NCI-H524 treated with DMSO at 0.1 percent for 48 hours (cell line): ENCODE measurements around the gene TSPAN13.

Experiments
- DNase-seq: peaks from one replicate; lab custom pipeline; 2025; lab: John Stamatoyannopoulos, UW

Gene TSPAN13

GRCh38 chr7:16753102-16753931, at the start of gene TSPAN13:
Gene TSPAN13, plus strand, starts transcription at chr7:16753755. Its CDS starts 213 bp downstream, at chr7:16753968.
- DNase-seq = peak; percentile 49

DNA sequence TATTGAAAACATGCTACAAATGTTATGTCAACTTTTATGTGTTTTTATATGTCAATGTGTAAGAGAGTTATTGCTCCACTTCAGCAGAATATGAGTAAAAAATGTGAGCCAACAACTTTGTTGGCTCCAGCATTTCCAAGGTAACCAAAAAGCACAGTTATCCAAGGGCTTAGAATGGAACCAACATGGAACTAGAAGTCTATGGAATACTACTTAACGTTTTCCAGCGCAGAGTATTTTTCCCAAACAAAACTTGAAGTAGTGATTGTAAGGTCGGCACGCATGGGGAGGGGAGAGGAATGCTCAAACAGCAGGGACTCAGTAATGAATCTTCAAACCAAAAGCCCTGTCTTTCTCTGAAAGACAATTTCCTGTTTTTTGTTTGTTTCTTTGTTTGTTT, 45.0 kb upstream of the TSPAN13 start:
- DNase-seq = no peak

DNA sequence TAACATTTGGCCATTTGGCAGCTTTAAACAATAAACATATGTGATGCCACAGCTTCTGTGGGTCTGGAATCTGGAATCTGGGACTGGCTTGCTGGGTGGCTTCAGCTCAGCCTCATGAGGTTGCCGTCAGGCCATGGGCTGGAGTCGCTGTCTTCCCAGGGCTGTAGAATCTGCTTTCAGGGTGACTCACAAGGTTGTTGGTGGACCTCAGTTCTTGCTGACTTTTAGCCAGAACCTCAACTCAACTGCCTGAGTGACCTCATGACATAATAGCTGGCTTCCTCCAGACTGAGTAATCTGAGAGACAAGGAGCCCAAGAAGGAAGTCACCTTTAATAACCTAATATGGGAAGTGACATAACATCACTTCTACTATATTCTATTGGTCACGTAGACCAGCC, 44.6 kb upstream of the TSPAN13 start:
- no peak for DNase-seq

DNA sequence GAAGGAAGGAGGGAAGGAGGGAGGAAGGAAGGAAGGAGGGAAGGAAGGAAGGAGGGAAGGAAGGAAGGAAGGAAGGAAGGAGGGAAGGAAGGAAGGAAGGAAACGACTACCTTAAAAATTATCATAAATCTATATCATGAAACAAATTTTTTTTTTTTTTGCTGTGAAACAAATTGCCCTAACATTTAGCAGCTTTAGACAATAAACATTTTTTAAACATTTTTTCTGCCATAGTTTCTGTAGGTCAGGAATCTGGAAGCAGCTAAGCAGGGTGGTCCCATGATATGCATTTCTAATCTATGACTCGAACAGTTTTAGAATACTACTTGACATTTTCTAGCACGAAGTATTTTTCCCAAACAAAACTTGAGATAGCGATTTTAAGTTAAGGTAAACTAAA, 42.9 kb upstream of the TSPAN13 start:
- DNase-seq = no peak

GRCh38 chr7:16711730-16712129, 41.8 kb upstream of the TSPAN13 start:
- no peak for DNase-seq

DNA sequence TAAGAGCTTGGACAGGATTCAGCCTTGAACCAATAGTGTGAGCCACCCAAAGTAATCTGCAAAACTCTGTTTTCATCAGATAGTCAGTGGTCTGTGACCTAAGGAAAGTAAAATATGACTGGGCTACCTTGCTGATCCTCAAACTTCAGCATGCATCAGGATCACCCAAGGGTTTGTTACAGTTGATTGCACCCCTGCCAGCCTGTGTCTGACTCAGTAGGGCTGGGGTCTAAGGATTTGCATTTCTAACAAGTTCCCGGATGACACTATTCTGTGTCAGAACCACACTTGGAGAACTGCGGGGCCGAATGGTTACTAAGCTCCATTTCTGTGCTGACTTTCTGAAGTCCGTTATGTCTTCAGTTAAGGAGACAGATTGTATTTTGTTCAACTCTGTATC, 40.6 kb upstream of the TSPAN13 start:
- no peak for DNase-seq

DNA sequence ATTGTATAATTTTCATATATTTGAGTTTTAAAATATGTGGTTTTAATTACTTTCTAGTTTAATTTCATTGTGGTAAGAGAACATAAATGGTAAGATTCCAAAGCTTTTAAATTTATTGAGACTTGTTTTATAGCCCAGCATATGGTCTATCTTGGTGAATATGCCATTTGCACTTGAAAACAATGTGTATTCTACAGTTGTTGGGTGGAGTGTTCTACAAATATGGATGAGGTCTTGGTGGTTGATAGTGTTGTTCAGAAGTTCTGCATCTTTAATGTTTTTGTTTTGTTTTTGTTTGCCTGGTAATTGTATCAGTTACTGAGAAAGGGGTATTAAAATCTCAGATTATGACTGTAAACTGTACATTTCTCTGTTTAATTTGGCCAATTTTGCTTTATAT, 37.6 kb upstream of the TSPAN13 start:
- no peak for DNase-seq

- no peak for DNase-seq
Measured at GRCh38 chr7:16718111-16718656, 35.4 kb upstream of the TSPAN13 start.

GRCh38 chr7:16719699-16720098, 33.9 kb upstream of the TSPAN13 start:
- no peak for DNase-seq

DNA sequence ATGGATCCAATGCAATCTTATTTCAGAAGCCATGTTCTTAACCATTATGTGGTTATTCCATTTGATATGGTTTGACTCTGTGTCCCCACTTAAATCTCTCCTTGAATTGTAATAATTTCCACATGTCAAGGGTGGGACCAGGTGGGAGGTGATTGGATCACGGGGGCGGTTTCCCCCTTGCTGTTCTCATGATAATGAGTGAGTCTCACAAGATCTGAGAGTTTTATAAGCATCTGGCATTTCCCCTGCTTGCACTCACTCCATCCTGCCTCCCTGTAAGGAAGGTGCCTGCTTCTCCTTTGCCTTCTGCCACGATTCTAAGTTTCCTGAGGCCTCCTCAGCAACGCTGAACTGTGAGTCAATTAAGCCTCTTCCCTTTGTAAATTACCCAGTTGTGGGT, 32.0 kb upstream of the TSPAN13 start:
- DNase-seq = no peak

GRCh38 chr7:16724344-16724743, 29.2 kb upstream of the TSPAN13 start:
- no peak for DNase-seq

DNA sequence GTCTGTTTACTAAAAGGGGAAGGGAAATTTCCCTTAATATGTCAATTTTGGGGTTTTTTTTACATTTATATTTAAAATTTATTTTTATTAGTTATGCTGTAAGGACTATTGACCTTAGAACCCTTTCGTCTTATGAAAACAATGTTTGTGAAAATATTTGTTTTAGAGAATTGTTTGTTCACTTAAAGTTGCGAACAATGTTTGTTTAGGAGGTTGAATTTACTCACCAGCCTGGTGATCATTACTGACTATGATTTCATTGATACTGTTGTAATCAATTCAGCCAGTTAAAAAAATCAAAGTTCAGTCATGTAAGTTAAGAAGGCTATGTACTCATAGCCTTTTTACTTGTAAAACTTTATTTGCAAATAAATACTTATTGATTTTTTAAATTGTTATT, 27.4 kb upstream of the TSPAN13 start:
- no peak for DNase-seq

DNA sequence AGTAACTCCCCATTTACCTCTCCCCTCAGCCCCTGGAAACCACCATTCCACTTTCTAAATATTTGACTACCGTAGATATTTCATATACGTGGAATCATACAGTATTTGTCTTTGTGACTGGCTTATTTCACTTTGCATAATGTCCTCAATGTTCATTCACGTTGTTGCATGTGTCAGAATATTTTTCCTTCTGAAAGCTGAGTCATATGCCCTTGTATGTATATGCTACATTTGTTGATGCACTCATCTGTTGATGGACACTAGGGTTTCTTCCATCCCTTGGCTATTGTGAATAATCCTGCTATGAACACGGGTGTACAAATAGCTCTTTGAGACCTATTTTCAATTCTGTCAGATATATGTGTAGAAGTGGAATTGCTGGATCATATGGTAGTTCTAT, 25.8 kb upstream of the TSPAN13 start:
- no peak for DNase-seq

DNA sequence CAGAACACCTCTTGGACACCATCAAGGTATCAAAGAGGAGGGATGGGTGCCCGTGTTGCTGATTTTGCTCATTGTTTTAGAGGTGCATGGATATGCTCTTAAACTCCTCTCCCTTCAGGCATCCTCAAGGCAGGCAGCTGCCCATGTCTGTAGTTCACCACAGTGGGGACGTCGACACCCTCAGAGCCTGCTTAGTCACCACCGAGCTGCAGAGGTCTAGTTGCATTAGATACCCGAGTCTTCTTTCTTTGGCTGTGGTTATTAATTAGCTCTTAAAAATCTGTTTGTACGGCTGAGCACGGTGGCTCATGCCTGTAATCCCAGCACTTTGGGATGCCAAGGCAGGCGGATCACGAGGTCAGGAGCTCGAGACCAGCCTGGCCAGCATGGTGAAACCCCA, 24.7 kb upstream of the TSPAN13 start:
- DNase-seq = no peak

DNA sequence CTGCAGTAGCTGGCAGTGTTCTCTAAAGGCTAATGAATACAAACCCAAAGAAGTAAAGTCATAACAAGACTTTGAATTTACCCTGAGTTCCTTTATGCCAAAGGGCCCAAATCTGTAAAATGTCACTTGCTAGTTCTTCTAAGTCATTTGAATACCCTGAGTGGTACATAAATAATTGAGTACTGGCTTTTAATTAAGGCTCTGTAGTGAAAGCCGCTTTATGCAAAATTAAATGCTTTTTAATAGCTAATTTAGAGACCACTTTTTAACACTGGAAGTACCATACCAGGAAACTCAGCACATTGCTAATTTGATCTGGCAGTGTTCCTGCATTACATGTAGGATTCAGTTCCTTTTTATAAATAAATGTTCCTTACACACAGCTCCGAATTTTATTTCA, 24.0 kb upstream of the TSPAN13 start:
- DNase-seq = no peak

DNA sequence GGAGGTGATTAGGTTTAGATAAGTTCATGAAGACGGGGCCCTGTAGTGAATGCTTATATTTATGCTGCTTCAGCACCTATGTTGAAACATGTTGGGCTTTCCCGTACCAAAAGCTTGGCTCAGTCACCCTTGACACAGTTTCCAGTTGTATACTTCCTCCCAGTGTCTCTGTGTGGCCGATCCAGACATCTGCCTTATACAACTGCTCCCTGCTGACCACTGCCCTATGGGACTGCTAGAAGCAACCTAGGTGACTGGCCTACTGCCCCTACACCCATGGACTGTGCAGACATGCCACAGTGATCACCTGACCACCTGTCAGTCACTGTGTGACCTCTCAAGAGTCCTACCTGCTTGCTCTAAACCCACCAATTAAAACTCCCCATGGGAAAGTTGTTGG, 22.6 kb upstream of the TSPAN13 start:
- no peak for DNase-seq

- DNase-seq = no peak
Measured at GRCh38 chr7:16732828-16733227, 20.7 kb upstream of the TSPAN13 start.

DNA sequence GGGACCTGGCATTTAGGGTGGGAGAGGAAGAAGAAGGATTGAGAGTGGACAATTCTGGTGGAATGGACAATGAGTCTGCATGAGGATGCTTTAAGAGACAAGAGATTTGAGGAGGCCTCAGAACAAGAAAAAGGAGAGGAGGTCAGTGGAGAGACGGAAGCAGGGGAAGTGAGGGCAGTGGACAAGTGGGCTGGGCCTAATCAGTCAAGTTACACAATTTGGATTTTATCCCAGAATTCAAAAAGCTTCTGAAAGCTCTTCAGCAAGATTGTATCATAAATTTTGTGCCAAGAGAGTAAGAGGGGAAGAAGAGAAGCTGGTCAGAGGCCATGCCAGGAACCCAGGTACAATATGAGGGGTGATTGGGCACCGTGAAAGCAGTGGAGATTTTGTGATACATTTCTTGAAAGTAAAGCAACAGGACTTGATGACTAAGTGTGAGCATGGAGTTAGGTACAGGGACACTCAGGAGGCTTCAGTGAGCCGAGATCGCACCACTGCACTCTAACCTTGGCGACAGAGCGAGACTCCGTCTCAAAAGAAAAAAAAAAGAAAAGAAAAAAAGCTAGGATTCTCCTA, 19.3 kb upstream of the TSPAN13 start:
- DNase-seq = no peak

DNA sequence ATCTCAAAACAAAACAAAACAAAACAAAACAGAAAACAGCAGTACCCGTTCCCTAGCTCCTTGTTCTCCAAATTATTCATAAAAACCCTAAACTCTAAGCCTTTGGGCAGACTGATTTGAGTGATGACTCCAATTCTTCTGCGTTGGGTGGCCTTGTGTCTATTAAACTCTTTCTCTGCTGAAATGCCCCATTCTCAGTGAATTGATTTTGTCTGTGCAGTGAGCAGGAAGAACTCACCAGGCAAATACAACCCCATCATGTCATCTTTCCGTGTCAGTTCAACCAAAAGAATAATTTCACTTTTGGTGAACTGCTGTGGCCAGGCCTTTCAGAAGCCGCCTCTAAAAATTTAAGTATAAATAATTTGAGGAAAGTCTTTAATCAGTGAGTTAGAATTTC, 18.5 kb upstream of the TSPAN13 start:
- DNase-seq = no peak

DNA sequence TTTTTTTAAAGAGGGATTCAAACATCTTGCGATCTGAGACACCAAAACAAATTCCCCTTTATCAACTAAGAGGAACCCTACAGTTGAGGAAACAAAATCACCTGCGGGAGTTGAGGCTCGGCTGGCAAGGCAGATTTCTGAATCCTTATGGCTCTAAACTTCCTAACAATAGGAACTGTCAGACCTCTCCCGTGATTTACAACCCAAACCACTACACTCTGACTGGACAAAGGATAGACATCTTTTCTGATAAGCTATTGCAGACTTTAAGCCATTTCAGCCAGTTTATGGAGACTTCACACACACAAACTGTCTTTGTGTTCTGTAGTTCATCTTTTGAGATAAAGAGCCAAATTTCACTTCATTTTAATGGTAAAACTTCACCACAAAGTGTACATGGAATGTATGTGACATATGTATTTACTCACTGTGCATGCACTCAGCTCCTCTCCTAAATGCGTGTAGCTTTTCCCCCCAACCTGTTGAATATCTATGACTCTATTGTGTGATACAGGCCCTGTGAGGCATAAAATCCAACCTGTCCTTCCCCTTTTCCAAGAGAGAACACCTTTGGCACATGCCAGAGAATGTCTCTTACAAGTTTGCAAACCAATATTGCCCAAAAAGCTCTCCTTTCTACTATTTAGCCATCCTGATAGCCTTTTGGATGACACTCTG, 15.4 kb upstream of the TSPAN13 start:
- DNase-seq = no peak

DNA sequence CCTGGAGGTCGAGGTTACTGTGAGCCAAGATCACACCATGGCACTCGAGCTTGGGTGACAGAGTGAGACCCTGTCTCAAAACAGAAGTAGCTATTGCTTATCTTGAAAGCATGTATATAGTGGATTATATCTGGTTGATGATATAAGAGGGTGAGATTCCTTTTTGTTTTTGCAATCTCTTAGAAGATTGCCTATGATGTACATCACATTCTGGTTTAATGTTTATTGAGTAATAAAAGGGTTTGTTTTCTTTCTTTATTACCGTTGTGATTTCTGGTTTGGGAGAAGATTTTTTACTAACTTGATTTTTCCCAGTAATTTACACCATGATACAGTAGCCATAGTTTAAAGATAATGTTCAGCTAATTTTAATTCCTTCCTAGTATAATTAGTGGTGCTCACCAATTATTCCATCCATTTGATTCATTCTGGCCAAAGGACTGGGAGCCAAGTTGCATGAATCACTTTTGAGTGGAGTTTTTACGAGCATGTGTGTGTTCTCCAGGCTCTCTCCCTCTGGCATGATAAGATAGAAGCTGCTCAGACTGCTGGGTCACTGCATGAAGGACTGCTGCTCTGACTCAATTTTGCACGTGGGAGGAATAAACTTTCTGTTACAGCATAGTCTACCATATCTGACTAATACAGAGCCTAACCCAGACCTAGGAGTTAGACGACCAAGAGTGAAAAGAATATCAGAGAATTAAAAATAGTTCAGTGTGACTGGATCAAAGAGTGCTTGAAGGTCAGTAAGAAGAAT, 13.5 kb upstream of the TSPAN13 start:
- DNase-seq = no peak

- DNase-seq = no peak
Measured at GRCh38 chr7:16740623-16740953, 13.0 kb upstream of the TSPAN13 start.
